Hepatocyte (in vitro differentiated cells): Measurements from ENCODE around the gene CLBA1. TPM values are rescaled to one million over a fixed set of nuclear protein-coding genes. Genes with fewer than 3 reads are reported as not detected.

Source experiments
- DNase-seq: peaks from one replicate; pipeline ENCODE4 v3.0.0-alpha.2; 2016; ENCODE audit warnings: low spot score
- H2AFZ ChIP-seq: fragments of 200-600 bp; sonication (generic); 2 replicates; pipeline ENCODE4 v1.6.0; 2016; ENCODE audit warnings: antibody characterized with exemption, mild to moderate bottlenecking
- H3K27ac ChIP-seq: fragments of 200-600 bp; sonication (generic); 2 replicates; pipeline ENCODE4 v1.5.1; 2016; ENCODE audit warnings: mild to moderate bottlenecking
- H3K27me3 ChIP-seq: fragments of 200-600 bp; sonication (generic); 2 replicates; pipeline ENCODE4 v1.6.1; 2016
- H3K36me3 ChIP-seq: fragments of 200-600 bp; sonication (generic); replicated peaks from 2 replicates; pipeline ENCODE4 v1.5.1; 2016; ENCODE audit warnings: low read depth; ENCODE audit not compliant: insufficient read depth
- H3K4me1 ChIP-seq: fragments of 200-600 bp; sonication (generic); 2 replicates; pipeline ENCODE4 v1.5.1; 2016; ENCODE audit warnings: mild to moderate bottlenecking, moderate library complexity; ENCODE audit not compliant: insufficient read depth
- H3K4me2 ChIP-seq: fragments of 200-600 bp; sonication (generic); 2 replicates; pipeline ENCODE4 v1.6.0; 2016
- H3K4me3 ChIP-seq: fragments of 200-600 bp; sonication (generic); 2 replicates; pipeline ENCODE4 v1.5.1; 2016; ENCODE audit warnings: mild to moderate bottlenecking
- H3K79me2 ChIP-seq: fragments of 200-600 bp; sonication (generic); 2 replicates; pipeline ENCODE4 v1.6.0; 2017; ENCODE audit warnings: mild to moderate bottlenecking
- H3K9me2 ChIP-seq: fragments of 200-600 bp; sonication (generic); replicated peaks from 2 replicates; pipeline ENCODE4 v1.6.0; 2017; ENCODE audit warnings: mild to moderate bottlenecking; ENCODE audit not compliant: insufficient read depth
- H3K9me3 ChIP-seq: fragments of 200-600 bp; sonication (generic); 2 replicates; pipeline ENCODE4 v1.5.1; 2016; ENCODE audit warnings: low read depth, mild to moderate bottlenecking
- H4K20me1 ChIP-seq: fragments of 200-600 bp; sonication (generic); 2 replicates; pipeline ENCODE4 v1.6.0; 2016; ENCODE audit warnings: mild to moderate bottlenecking; ENCODE audit not compliant: insufficient read depth, poor library complexity, severe bottlenecking
- EZH2 ChIP-seq: fragments of 200-600 bp; sonication (generic); IDR thresholded peaks from 2 replicates; pipeline ENCODE4 v1.6.1; 2016; ENCODE audit warnings: antibody characterized with exemption, mild to moderate bottlenecking, borderline replicate concordance
- EZH2phosphoT487 ChIP-seq: fragments of 200-600 bp; sonication (generic); IDR thresholded peaks from one replicate; pipeline ENCODE4 v1.6.1; 2018; ENCODE audit warnings: antibody characterized with exemption, mild to moderate bottlenecking, low read depth, moderate library complexity; ENCODE audit not compliant: unreplicated experiment, severe bottlenecking
- WGBS: methylation state at CpG from one replicate; pipeline ENCODE4 v1.1.6; 2016; ENCODE audit warnings: low lambda C conversion rate; ENCODE audit errors: missing lambda C conversion rate; 5-methylcytosine and 5-hydroxymethylcytosine counted together
- polyA plus RNA-seq: library from polyadenylated mRNA; unstranded; fragments of >200 nt; fragmentation: Nextera tagmentation; extraction: Ambion mirVana; gene quantifications from 2 replicates; pipeline ENCODE4 v1.2.1, GENCODE V29; 2016
- total RNA-seq: library from RNA; depleted of rRNA; stranded (reverse); fragments of >200 nt; gene quantifications from 2 replicates; pipeline ENCODE4 v1.2.3, GENCODE V29; 2014
- TF ChIP-seq, protein P1 (sequence below): fragments of 200-600 bp; sonication (generic); IDR thresholded peaks from 2 replicates; pipeline ENCODE4 v1.5.1; 2016; ENCODE audit warnings: antibody characterized with exemption, mild to moderate bottlenecking; ENCODE audit not compliant: poor library complexity

CLBA1 gene
- total and polyA plus RNA-seq, 2 experiments from 2014 or later, result 6.4 to 9.3 TPM

DNA sequence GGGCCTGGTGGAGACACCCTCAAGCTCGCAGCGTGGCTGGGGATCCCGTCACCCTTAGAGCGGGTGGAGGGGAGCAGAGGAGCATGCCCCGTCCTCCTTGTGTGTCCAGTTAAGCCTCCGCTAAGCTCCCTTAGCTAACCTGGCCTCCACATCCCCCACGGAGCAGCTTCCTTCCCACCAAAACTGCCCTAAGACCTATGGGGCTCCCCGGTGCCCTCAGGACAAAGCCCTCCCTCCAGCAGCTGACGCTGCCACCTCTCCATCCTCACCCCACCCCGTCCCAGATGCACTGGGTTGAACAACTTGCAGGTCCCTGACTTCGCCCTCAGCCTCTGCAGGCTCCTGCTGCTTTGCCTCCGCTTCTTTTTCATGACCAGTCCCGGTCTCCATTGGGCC, 11.4 kb upstream of the CLBA1 start:
- H3K9me3 ChIP-seq, result no peaks in the 10 kb centered on the region
- no peak for DNase-seq
- H3K4me1 ChIP-seq, result peaks cover 52% of the 10 kb centered on the region
- no peak overlapping the region for H3K4me3 ChIP-seq
- H3K27ac ChIP-seq, result peak overlapping the region; percentile 56
- H3K27me3 ChIP-seq, result no peaks in the 10 kb centered on the region
- H3K79me2 ChIP-seq, result no peaks in the 10 kb centered on the region
- no peaks in the 10 kb centered on the region for H3K36me3 ChIP-seq
- no peaks in the 10 kb centered on the region for H4K20me1 ChIP-seq
- H2AFZ ChIP-seq, result no peak overlapping the region
- 75% methylated on average over 13 of the region's 13 CpGs for WGBS
- no peak for TF ChIP-seq EZH2
- TF ChIP-seq, protein P1, sequence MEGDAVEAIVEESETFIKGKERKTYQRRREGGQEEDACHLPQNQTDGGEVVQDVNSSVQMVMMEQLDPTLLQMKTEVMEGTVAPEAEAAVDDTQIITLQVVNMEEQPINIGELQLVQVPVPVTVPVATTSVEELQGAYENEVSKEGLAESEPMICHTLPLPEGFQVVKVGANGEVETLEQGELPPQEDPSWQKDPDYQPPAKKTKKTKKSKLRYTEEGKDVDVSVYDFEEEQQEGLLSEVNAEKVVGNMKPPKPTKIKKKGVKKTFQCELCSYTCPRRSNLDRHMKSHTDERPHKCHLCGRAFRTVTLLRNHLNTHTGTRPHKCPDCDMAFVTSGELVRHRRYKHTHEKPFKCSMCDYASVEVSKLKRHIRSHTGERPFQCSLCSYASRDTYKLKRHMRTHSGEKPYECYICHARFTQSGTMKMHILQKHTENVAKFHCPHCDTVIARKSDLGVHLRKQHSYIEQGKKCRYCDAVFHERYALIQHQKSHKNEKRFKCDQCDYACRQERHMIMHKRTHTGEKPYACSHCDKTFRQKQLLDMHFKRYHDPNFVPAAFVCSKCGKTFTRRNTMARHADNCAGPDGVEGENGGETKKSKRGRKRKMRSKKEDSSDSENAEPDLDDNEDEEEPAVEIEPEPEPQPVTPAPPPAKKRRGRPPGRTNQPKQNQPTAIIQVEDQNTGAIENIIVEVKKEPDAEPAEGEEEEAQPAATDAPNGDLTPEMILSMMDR, result no peak
- no peak for TF ChIP-seq EZH2phosphoT487
- H3K4me2 ChIP-seq, result no peak overlapping the region
- H3K9me2 ChIP-seq, result no peaks in the 10 kb centered on the region

DNA sequence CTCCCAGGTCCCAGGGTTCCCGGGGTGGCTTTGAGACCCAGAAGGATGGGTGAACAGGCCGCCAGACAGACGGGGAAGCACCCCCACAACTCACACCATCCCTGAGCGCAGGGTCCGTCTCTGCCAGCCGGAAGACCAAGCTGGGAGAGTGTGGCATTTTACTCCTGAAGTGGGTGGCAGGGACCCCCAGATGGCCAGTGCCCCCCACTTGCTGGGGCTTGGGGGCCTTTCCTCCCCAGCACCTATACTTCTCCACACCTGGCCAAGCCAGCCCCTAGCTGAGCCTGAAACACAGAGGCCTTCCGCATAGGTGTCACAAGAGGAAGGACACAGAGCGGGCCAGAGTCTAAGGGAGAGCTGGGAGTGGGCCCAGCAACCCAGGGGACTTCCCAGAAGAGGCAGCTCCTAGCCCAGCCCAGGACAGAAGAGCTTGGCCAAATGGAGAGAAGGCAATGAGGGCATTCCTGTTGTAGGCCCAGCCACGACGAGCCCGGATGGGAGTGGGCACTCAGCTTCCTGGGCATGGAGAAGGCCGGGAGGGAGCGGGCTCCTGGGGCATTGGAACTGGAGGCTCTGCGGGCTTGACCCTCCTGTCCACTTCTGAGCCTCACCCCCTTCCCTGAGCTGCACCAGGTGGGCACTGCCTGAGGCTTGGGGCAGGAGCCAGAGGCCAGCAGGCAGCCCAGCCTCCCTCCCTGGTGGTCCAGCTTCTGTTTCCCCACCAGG, 10.8 kb upstream of the CLBA1 start:
- Histone ChIP-seq H3K9me2 (no peaks in the 10 kb centered on the region), H3K79me2 (no peaks in the 10 kb centered on the region), H3K27me3 (no peaks in the 10 kb centered on the region), H3K9me3 (no peaks in the 10 kb centered on the region), H2AFZ (no peak overlapping the region), H3K4me3 (no peak overlapping the region), H3K27ac (peak overlapping the region; percentile 56), H4K20me1 (no peaks in the 10 kb centered on the region), H3K4me2 (no peak overlapping the region), H3K36me3 (no peaks in the 10 kb centered on the region), H3K4me1 (peaks cover 49% of the 10 kb centered on the region)
- no peak for DNase-seq
- 96% methylated on average over 14 of the region's 14 CpGs for WGBS
- TF ChIP-seq, protein P1, result no peak
- no peak for TF ChIP-seq EZH2phosphoT487
- TF ChIP-seq EZH2, result no peak

DNA sequence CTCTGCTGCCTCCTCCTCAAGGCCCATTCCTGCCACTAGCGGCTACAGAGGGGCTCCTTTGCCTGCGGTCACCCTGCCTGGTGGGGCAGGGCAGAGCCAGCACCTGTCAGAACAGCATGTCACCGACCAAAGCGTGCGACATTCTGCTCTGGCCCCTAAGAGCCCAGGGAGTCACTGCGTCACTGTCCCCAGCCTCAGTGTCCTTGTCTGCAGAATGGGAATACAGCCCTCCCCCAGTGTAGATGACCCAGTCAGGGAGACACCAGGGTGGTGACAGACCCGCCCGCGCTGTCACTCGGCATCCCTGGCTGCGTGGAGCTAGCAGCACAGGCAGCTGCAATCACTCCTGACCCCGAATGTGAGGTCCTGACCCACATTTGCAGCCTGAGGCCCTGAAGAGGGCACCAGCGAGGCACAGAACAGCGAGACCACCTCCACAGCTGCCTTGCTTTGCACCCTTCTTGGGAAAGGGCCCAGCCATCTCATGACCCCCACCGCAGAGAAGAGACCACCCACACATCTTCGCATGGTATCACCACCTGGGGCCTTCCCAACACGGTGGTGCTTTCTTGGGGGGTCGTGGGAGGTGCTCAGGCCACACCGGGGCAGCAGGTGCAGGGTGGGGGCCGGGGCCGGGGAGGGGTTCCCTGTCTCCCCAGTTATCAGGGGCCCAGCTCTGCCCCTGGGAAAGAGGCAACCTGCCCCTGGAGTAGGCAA, 9.9 kb upstream of the CLBA1 start:
- DNase-seq, result peak; percentile 15
- H3K9me3 ChIP-seq, result no peaks in the 10 kb centered on the region
- H2AFZ ChIP-seq, result no peak overlapping the region
- no peak overlapping the region for H3K4me2 ChIP-seq
- no peaks in the 10 kb centered on the region for H3K36me3 ChIP-seq
- 63% methylated on average over 17 of the region's 21 CpGs for WGBS
- no peak overlapping the region for H3K27ac ChIP-seq
- H4K20me1 ChIP-seq, result no peaks in the 10 kb centered on the region
- TF ChIP-seq EZH2phosphoT487 (no peak), EZH2 (no peak)
- TF ChIP-seq, protein P1, result no peak
- no peak overlapping the region for H3K4me3 ChIP-seq
- H3K4me1 ChIP-seq, result peaks cover 46% of the 10 kb centered on the region
- no peaks in the 10 kb centered on the region for H3K79me2 ChIP-seq
- no peaks in the 10 kb centered on the region for H3K27me3 ChIP-seq
- no peaks in the 10 kb centered on the region for H3K9me2 ChIP-seq
